Islet of Langerhans (tissue), 1 donor: ENCODE results near the gene BRF1.

Experiments
- FAIRE-seq: peaks from one replicate; lab custom pipeline; 2011; peaks lifted over from hg19 to GRCh38; lab: Jason Lieb, UNC

BRF1 gene

DNA sequence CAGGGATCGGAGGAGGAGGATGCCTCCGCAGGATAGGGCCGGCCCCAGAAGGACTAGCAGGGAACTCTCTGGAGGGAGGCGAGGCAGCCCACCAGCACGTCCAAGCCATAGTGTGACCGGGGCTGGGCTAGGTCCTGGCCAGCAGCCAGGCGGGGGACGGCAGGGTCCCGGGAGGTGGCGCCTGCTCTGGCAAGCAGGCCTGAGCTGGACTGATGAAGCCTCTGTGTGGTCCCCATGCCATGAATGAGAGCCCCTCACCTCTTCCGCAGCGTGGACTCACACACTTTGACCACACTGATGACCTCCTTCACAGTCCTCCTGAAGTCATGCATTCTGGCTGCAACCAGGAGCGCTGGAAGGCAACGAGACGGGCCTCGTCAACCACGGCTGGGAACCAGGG lies 72.2 kb downstream of the BRF1 start:
- FAIRE-seq = no peak

DNA sequence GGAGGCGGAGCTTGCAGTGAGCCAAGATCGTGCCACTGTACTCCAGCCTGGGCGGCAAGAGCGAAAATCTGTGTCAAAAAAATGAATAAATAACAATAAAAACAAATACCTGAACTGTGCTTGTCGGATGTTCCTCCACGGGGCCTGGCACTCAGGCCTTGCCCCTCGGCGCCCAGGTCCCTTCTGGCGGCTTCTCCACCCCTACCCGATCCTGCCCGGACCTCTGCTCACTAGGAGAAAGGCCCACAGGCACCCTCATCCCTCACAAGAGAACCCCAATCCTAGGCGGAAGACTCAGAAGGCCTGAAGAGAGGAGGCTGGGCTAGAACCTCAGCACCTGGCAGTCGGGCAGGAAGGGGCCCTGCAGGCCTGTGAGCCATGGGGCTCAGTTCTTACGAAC lies 73.5 kb downstream of the BRF1 start:
- FAIRE-seq = no peak

DNA sequence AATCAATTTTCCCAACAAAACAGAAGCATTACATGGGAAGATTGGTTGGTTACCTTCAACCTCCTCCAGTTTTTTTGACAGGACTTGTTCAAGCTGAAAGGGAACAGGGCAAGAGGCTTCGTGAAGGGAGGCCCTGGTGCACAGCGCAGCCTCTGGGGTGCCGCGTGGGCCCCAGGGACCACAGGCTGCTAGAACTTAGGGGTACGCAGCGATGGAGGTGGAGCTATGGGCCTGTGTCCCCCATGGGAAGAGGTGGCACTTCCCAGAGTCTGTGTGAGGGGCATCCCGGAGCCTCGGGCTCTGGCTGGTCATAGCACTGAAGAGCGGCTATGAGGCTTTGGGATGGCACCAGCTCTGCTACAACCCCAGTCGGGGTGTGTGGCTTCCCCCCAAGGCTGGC lies 74.6 kb downstream of the BRF1 start:
- no peak for FAIRE-seq

DNA sequence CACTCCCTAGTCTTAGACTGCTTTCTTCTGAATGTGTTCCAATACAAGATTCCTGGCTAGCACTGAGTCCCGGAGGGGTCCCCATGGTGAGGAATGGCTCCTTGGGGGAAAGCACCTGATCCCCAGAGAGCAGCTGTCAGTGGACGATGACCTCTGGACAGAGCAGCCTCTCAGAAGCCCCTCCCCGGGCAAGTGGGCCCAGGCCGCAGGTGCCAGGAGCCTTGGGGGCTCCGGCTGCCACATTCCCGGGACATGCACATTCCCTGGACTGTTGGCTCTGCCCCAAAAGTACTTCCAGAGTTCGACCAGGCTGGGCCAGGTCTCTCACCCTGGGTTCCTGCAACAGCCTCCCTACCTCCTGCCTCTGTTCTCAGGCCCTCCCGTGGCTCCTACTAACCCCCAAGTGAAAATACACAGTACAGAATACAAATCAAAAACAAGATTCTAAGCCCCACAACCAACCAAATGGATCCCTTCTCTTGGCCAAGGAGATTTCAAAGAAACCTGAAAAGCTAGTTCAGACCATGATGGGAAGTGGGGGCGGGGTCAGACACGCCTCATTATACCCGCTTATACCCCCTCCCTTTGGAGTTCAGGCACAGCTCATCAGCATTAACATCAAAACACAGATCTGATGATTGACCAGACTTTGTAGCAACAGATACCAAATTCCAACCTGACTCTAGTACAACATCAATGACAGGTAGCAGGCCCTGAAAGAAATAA lies 75.8 kb downstream of the BRF1 start:
- FAIRE-seq = no peak

DNA sequence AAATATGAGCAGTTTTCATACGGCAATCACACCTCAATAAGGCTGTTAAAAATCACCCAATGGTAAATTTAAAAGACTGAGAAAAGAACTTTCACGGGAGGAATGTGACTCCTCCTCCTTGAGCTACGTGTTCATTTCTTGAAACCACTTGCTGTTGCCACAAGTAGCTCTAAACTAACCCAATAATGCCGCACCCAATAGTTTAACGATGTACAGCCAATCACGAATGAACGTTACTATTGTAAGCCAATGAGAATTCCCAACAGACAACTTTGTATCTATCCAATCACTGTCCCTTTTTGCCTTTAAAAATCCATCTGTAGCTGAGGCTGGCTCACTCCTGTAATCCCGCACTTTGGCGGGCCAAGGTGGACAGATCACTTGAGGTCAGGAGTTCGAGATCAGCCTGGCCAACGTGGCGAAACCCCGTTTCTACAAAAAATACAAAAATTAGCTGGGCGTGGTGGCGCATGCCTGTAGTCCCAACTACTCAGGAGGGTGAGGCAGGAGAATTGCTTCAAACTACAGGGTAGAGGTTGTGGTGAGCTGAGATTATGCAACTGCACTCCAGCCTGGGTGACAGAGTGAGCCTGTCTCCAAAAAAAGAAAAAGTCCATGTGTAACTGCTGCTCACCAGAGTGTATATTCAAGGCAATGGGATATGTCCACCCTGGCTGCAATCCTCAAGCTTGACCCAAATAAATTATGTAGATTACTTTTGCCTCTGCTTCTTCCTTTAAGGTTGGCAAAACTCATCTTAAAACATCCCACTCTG lies 76.8 kb downstream of the BRF1 start:
- FAIRE-seq = no peak

DNA sequence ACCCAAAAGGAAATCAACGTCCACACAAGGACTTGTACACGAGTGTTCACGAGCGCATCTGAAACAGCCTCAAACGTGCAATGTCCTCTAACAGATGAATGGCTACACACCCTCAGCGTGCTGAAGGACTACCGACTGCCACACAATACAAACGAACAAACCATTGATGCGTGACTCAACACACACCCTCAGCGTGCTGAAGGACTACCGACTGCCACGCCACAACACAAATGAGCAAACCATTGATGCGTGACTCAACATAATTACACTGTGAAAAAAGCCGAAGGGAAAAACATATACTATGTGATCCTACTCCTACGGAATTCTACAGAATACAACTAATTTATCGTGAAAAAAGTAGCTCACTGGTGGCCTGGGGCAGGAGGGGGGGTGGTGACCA lies 77.5 kb downstream of the BRF1 start:
- no peak for FAIRE-seq

DNA sequence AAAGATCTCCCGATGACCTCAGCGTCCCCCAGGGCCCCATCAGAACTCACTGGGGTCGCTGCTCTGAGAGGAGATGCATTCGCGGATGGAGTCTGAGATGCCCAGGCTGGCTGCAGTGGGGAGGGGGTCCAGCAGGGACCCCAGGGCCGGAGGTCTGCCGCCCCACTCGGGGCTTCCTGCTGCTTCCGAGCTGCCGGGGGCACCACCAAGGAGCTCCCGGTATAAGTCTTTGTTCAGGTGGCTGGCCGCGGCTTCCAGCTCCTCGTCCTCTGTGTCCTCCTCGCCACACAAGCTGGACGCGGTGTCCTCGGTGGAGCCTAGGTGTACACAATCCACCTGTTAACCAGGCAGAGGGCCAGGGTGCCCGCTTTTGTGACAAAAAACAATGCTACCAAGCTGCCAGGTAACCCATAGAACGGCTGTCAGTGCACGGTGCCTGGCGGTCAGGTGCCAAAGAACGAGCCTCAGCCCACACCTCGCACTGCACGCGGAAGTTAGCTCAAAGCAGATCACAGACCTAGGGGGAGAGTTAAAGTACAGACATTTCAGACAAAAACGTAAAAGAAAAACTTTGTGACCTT lies 79.1 kb downstream of the BRF1 start:
- FAIRE-seq = no peak

DNA sequence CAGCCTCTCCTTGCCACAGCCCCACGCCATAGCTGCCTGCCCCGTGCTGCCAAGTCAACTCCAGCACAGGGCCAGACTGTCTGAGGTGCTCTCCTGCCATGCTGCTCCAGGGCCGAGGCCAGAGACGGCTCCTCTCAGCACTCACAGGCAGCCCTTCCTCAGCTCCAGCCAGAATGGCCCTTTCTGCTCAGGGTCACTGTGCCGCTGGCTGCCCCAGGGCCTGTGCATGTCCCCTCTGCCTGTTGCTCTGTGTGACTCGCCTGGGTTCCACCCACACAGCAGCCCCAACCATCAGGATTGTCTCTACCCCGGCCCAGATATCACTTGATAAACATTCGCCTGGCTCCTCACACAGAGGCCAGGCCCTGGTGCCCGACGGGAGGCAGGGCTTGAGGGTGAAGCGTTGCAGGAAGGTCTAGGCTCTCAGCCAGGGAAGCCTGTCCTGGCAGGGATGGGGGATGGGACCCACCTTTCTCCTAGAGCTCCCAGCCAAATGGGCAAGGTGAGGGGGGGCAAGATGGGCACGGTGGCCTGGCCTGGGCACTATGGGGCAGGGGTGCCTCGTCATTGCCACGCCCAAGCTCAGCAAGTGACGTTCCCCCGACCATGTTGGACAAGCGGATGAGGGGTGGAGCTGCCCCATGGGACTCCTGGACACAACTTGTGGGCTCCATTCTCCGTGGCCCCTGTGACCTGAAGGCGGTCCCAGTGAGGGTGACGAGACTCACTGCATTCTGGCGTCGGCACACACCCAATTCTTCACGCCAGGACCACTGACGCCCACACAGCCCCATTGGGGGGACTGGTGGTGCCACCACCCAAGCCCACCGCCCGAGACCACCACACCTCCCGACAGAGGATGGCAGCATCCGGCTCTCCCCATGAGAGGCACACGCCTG lies 79.9 kb downstream of the BRF1 start:
- no peak for FAIRE-seq

DNA sequence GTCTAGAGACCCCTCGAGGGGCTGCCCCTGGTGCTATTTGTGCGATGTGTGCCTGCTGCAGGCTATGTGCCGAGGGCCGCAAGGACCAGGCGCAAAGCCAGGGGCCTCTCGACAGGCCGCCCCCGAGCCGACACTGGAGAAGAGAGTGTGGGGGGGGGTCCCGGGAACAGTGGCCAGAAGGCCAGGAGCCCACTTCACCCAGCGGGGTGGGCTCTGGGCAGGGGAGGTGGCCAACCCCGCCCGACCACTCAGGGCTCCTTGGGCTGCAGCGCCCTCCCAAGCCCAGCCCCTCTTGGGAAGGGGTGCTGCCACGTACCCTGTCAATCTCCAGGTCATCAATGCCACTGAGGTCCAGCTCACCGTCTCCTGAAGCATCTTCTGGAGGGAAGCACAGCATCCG lies 81.0 kb downstream of the BRF1 start:
- FAIRE-seq = no peak

DNA sequence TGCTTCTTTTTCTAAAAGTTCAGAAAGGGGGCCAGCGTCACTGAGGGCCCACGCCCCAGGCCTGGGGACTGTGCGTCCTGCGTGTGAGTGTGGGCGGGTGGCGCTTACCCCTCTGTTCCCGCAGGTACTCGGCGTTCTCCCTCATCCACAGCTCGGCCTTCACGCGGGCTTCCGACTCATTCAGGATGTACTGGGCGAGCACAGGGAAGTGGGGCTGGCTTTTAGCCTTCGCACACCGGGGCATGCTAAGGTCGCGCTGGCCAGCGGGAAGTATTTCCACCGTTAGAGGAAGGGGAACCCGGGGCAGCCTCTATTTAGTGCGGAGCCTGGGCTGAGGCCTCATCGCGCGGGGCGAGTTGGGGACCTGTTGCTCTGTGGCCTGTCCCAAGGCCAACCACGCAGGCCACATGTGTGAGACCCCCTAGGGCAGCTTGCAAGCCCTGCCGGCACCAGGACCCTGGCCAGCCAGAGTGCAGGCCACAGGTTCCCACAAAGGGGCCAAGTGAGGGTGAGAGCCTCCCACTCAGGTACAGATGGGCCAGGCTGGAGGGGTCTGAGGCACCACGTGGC lies 81.7 kb downstream of the BRF1 start:
- FAIRE-seq = no peak

DNA sequence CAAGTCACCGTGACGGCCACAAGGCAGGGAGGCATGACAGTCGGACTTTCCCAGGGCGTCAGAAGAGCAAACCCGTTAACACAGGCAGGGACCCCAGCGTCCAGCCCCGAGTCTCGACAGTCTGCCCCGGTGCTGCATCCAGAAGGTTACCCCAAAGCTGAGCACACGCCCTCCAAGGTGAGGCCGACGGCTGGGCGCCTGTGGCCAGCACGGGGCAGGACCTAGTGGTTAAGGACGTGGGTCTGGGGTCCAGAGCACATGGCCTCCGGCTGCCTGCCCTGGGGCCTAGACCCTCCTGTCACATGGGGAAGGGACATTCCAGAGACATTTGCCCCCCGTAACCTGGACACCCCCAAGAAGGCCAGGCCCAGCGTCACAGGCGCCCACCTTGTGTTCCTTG lies 82.2 kb downstream of the BRF1 start:
- FAIRE-seq = no peak

DNA sequence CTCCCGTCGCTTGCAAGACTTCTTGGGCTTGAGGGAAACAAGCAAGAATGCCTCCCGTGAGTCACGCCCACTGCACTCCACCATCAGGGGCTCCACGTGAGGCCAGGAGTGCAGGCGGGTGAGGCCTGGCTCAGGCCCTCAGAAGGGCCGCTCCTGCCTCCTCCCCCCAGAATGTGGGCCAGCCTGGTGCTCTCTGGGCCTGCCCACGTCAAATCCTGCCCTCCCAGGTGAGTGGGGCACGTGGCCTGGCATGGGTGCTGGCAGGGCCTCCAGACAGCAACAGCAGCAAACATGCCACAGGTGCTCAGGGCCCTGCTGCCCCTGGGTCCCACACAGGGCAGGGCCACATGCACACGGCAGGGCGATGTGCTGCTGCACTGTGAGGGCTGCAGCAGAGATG lies 83.0 kb downstream of the BRF1 start:
- FAIRE-seq = no peak

DNA sequence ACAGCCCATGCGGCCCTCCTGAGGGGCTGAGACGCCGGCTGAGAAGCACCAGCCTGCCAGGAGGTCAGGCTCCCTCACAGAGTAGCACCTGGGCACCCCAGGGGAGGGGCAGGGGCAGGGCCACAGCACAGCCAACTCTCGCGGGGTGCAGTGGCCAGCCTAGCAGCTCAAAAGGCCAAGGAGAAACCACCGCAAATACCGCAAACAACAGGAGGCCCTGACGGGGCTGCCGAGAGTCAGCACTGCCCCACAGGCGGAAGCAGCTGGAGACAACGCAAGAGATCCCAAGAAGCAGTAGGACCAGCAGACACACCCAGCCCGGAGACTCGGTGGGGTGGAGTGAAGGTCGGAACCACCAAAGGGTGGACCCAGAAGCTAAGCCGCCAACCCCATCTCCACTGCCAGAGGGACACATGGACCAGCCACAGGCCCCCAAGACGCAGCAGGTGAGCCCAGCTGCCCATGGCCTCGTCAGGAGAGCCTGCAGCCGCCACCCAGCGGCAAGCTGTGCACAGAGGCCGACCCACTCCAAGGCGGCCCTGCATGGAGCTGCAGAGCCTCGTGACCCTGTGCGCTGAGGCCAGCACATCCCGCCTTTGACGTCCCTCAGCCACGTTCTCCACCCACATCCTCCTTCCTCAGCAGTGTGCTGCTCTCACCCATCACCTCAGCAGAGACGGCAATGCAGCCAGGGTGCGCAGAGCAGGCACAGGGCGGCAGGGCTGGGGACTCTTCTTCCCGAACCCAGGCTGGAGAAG lies 84.1 kb downstream of the BRF1 start:
- FAIRE-seq = no peak

DNA sequence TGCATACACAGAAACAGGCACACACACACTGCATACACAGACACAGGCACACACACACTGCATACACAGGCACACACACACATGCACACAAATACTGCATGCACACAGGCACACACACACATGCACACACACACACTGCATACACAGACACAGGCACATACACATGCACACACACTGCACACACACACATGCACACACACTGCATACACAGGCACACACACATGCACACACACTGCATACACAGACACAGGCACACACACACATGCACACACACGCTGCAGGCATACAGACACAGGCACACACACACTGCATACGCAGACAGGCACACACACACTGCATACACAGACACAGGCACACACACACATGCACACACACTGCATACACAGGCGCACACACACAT lies 85.2 kb downstream of the BRF1 start:
- no peak for FAIRE-seq

DNA sequence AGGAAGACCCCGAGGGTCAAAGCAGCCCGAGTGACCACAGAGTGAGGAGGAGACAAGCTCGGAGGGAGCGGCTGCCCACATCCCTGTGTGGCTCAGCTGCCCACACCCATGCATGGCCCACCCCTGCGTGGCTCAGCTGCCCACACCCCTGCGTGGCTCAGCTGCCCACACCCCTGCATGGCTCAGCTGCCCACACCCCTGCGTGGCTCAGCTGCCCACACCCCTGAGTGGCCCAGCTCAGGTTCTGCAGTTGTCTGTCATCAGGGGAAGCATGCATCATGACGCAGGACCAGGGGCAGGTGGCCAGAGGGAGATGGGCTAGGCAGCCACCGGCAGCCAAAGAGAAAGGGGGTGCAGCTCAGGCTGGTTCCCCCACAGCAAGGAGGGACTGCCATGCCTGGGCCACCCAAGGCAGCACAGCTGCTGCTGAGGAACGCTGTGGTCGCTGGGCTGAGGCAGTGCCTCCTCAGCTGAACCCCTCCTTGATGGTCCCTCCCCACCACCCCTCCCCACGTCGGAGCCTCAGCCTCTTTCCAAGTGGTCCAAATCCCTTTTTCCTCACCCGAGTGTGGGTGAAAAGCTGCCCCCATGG lies 86.4 kb downstream of the BRF1 start:
- no peak for FAIRE-seq

DNA sequence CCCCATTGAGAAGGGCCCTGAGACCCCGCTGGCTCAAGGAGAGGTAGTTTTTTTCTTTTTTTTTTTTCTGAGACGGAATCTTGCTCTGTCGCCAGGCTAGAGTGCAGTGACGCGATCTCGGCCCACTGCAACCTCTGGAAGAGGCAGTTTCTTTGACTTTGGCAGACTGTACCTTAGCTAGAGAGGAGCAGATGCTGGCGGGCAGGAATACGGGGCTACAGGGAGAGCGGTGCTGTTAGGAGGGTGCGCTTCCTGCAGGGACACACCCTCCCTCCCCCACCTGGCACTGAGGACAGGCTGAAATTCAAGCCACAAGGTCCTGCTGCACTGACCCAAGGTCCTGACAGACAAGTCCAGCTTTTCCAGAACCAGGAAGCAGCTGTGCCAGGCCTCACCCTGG lies 87.4 kb downstream of the BRF1 start:
- FAIRE-seq = no peak

DNA sequence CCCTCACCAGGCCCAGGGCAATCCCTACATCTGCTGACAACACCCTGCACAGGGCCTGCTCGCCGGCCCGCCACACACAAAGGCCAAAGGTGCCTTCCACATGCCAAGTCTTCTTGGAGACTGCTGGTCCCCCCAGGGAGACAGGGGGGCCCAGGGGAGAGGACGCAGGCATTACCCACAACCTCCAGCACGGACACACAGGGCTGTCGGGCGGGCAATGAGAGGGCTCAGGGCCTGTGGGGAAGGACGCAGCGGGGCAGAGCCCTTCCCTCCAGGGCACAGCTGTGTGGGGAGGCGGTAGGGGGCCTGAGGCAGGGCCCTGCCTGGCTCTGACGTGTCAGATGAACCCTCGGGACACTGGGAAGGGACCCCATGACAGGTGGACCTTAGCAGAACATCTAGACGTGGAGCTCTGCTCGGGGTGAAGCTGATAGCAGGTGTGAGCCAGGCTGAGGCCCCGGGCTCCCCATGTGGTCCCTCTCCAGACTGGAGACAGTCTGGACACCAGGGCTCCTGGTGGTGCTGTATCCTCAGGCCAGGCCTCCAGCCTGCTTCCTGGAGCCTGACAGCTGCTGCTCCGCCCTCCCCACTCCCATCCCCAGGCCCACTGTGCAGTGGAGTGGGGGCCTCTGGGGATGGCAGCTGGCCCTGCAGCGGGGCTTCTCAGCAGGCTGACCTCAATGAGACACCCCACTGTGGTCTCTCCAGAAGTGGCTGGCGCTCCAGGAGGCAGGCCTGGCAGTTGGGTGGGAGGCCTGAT lies 88.1 kb downstream of the BRF1 start:
- no peak for FAIRE-seq

DNA sequence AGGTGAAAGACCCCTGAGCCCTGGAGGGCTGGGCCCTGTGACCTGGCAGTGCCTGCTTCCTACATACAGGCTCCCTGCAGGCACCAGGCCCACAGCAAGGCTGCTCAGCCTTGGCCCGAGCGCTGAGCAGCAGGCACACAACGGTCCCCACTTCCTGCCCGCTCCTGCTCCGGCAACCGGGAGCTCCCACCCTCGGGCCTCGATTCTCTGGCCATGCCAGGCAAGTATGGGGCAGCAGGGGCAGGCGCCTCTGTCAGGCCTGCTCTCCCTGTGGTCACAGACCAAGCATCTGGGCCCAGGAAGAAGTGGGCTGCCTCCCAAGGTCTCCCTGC lies 89.1 kb downstream of the BRF1 start:
- no peak for FAIRE-seq

DNA sequence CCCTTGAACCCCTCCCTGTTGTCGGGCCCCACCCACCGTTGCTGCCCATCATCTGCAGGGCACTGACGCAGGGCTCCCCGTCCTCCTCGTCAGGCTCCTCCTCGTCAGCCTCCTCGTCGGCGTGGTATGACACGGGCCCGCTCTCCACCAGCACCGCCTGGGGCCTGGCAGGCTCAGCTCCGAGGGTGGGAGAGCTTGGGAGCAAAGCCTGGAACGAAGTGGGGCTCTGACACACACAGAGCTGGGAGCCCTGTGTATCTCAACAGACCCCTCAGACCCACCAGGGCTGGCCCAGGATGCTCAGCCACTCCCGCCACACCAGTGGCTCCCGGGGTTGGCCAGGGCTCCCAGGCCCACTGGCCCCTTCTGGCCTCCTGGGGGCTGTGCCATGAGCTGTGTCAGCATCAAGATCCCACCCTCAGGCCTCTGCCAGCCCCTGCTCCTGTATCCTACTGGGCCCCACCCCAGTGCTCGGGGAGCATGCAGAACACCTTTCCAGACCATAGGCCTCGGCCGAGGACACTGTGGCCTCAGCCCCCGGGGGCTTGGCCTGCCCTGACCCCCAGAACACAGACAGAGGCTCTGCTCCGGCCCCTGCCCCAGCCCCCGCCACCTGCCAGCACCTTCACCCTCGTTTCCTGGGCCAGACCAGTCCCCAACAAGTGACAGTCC lies 89.6 kb downstream of the BRF1 start:
- no peak for FAIRE-seq
